Keratinocyte (primary cell): ENCODE data around the gene SLC9A2. TPM values are rescaled to one million over a fixed set of nuclear protein-coding genes. Genes with fewer than 3 reads are reported as not detected.

Source experiments
- DNase-seq: peaks from one replicate; pipeline ENCODE4 v3.0.0-alpha.2; 2011; ENCODE audit warnings: low read depth, missing footprints, low spot score
- FAIRE-seq: peaks from 2 replicates; lab custom pipeline; 2011; peaks lifted over from hg19 to GRCh38; lab: Jason Lieb, UNC
- H2AFZ ChIP-seq: 2 replicates; pipeline ENCODE4 v1.6.0; 2012; ENCODE audit warnings: low read length, control low read depth, inconsistent platforms; ENCODE audit not compliant: control insufficient read depth
- H3K27ac ChIP-seq: 2 replicates; pipeline ENCODE4 v1.5.1; 2011; ENCODE audit warnings: low read length; ENCODE audit not compliant: control insufficient read depth, insufficient read depth
- H3K27me3 ChIP-seq: 3 replicates; pipeline ENCODE4 v1.6.0; 2011; ENCODE audit warnings: low read length; ENCODE audit not compliant: control insufficient read depth, insufficient read depth; ENCODE audit errors: extremely low read depth
- H3K36me3 ChIP-seq, 2 experiments: 2 replicates in 1 of 2; 3 replicates in 1 of 2; pipeline ENCODE4 v1.5.1; 2011; ENCODE audit warnings: low read length in 2 of 2, mild to moderate bottlenecking in 1 of 2; ENCODE audit not compliant: control insufficient read depth in 2 of 2, insufficient read depth in 2 of 2; ENCODE audit errors: extremely low read depth in 1 of 2
- H3K4me1 ChIP-seq: 3 replicates; pipeline ENCODE4 v1.5.1; 2011; ENCODE audit warnings: low read length; ENCODE audit not compliant: control insufficient read depth, insufficient read depth; ENCODE audit errors: extremely low read depth
- H3K4me2 ChIP-seq: 3 replicates; pipeline ENCODE4 v1.6.0; 2011; ENCODE audit warnings: low read depth, low read length; ENCODE audit not compliant: control insufficient read depth, insufficient read depth; ENCODE audit errors: extremely low read depth
- H3K4me3 ChIP-seq, 3 experiments: fragments of 200-600 bp in 1 of 3; sonication (generic) in 1 of 3; 2 replicates in 2 of 3; 3 replicates in 1 of 3; pipeline ENCODE4 v1.5.1; 2011 to 2016; ENCODE audit warnings: low read length in 3 of 3, mild to moderate bottlenecking in 3 of 3, control low read depth in 2 of 3, inconsistent platforms in 1 of 3, low read depth in 1 of 3, mixed read lengths in 1 of 3, mixed run types in 1 of 3, moderate library complexity in 1 of 3; ENCODE audit not compliant: control insufficient read depth in 2 of 3, insufficient read depth in 2 of 3; ENCODE audit errors: extremely low read depth in 1 of 3
- H3K79me2 ChIP-seq: 2 replicates; pipeline ENCODE4 v1.6.0; 2012; ENCODE audit warnings: low read length; ENCODE audit not compliant: control insufficient read depth, insufficient read depth
- H3K9ac ChIP-seq: 3 replicates; pipeline ENCODE4 v1.6.0; 2011; ENCODE audit warnings: low read length; ENCODE audit not compliant: control insufficient read depth, insufficient read depth; ENCODE audit errors: extremely low read depth
- H3K9me1 ChIP-seq: 3 replicates; pipeline ENCODE4 v1.6.0; 2011; ENCODE audit warnings: low read length; ENCODE audit not compliant: control insufficient read depth, insufficient read depth; ENCODE audit errors: extremely low read depth
- H3K9me3 ChIP-seq: 2 replicates; pipeline ENCODE4 v1.5.1; 2012; ENCODE audit warnings: low read depth, low read length; ENCODE audit not compliant: control insufficient read depth
- H4K20me1 ChIP-seq: 3 replicates; pipeline ENCODE4 v1.6.0; 2011; ENCODE audit warnings: low read length; ENCODE audit not compliant: control insufficient read depth, insufficient read depth; ENCODE audit errors: extremely low read depth
- EZH2 ChIP-seq: IDR thresholded peaks from one replicate; pipeline ENCODE4 v1.6.1; 2012; ENCODE audit warnings: inconsistent platforms, mild to moderate bottlenecking, low read length, moderate library complexity
- dilution Hi-C: fragments of 300-500 bp; cut with MboI; formaldehyde crosslinking; loops from one replicate; pipeline ENCODE4 v1.7.0; 2020; ENCODE audit warnings: low sequenced_read_pairs; ENCODE audit not compliant: extremely low pct_ligation_motif_present
- polyA plus RNA-seq, 5 experiments: library from polyadenylated mRNA; depleted of rRNA in 3 of 5; stranded (reverse) in 3 of 5; stranded (forward) in 1 of 5; unstranded in 1 of 5; fragments of >200 nt; gene quantifications; 1 replicate in 1 of 5; 2 replicates in 3 of 5; 3 replicates in 1 of 5; pipeline versions ENCODE4 v1.2.1 to v1.2.3, GENCODE V29; 2011 to 2012; ENCODE audit warnings: missing spikeins in 2 of 5, low read depth in 1 of 5, low replicate concordance in 1 of 5
- TF ChIP-seq, protein P1 (sequence below), 3 experiments: IDR thresholded peaks in 1 of 3; conservative IDR thresholded peaks in 1 of 3; optimal IDR thresholded peaks in 1 of 3; 2 replicates in 2 of 3; 3 replicates in 1 of 3; pipeline versions ENCODE3 to v1.5.1; 2011; ENCODE audit warnings: low read length in 3 of 3, mild to moderate bottlenecking in 3 of 3, moderate library complexity in 2 of 3, control low read depth in 1 of 3, inconsistent platforms in 1 of 3; ENCODE audit not compliant: insufficient read depth in 2 of 3; ENCODE audit errors: extremely low read depth in 1 of 3

Gene SLC9A2
- polyA plus RNA-seq, 1 donor (not counting 4 experiments of a cell fraction or from before 2014, with no cell fraction given), result 0.13 TPM

DNA sequence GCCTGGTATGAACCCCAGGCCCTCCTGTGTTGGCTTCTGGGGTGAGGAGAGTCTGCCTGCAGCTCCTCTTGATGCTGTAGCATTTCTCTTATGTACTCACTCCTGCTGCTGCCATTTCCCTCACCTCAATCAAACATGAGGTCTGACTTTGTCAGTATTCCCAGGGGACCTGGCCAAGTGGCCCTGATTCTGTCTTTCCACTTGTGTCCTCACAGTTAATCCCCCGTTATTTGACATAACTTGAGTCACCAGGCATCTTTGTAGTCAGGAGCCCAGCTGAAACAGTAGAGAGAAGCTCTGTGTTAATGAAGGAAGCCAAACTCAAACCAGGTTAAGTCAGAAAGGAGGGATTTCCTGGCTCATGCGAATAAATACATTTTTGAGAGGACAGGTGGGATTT, 55.0 kb downstream of the SLC9A2 start:
- no peaks in the 10 kb centered on the region for H3K9me1 ChIP-seq
- H3K4me1 ChIP-seq, result peaks cover 7% of the 10 kb centered on the region
- no peak overlapping the region for H3K27ac ChIP-seq
- no peak overlapping the region for H2AFZ ChIP-seq
- no peak for DNase-seq
- H3K9ac ChIP-seq, result no peak overlapping the region
- TF ChIP-seq, protein P1, sequence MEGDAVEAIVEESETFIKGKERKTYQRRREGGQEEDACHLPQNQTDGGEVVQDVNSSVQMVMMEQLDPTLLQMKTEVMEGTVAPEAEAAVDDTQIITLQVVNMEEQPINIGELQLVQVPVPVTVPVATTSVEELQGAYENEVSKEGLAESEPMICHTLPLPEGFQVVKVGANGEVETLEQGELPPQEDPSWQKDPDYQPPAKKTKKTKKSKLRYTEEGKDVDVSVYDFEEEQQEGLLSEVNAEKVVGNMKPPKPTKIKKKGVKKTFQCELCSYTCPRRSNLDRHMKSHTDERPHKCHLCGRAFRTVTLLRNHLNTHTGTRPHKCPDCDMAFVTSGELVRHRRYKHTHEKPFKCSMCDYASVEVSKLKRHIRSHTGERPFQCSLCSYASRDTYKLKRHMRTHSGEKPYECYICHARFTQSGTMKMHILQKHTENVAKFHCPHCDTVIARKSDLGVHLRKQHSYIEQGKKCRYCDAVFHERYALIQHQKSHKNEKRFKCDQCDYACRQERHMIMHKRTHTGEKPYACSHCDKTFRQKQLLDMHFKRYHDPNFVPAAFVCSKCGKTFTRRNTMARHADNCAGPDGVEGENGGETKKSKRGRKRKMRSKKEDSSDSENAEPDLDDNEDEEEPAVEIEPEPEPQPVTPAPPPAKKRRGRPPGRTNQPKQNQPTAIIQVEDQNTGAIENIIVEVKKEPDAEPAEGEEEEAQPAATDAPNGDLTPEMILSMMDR (optimal IDR thresholded peaks at IDR 0.05 in 1 of 3, IDR thresholded peaks at IDR 0.05 in 1 of 3, conservative IDR thresholded peaks at IDR 0.05 in 1 of 3; ENCODE audit: extremely low read depth in 1 of 3, insufficient read depth in 2 of 3, low read length in 3 of 3), result no peak
- no peak for TF ChIP-seq EZH2
- no peaks in the 10 kb centered on the region for H3K27me3 ChIP-seq
- H3K79me2 ChIP-seq, result no peaks in the 10 kb centered on the region
- H3K36me3 ChIP-seq, result no peaks in the 10 kb centered on the region
- no peak overlapping the region for H3K4me3 ChIP-seq
- FAIRE-seq, result no peak
- H3K4me2 ChIP-seq, result no peak overlapping the region
- H4K20me1 ChIP-seq, result no peaks in the 10 kb centered on the region
- H3K9me3 ChIP-seq, result no peaks in the 10 kb centered on the region
- dilution Hi-C loops, result no loop called here

DNA sequence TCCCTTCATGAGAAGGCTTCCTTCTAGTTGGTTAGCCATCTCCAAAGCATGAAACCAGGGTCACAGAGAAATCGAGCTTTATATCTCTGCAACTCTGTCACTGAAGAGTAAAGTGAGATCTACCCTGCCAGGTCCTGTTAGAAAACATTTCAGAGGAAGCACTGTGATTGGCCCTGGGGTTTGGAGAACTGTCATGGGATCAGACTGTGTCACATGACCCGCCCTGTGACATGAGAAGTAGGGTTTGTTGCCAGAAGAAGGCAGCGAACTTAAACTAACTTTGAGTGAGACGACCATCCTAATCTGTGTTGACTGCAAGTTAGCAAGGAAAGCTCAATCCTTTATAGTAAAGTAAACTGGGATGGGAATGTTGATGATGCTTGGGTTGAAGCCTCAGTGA, 55.5 kb downstream of the SLC9A2 start:
- Histone ChIP-seq H3K9me1 (no peaks in the 10 kb centered on the region), H3K27ac (no peak overlapping the region), H3K9ac (no peak overlapping the region), H3K36me3 (no peaks in the 10 kb centered on the region), H2AFZ (no peak overlapping the region), H3K4me3 (no peak overlapping the region), H3K9me3 (no peaks in the 10 kb centered on the region), H3K4me2 (no peak overlapping the region), H3K79me2 (no peaks in the 10 kb centered on the region), H3K27me3 (no peaks in the 10 kb centered on the region), H4K20me1 (no peaks in the 10 kb centered on the region), H3K4me1 (peaks cover 7% of the 10 kb centered on the region)
- TF ChIP-seq EZH2, result no peak
- TF ChIP-seq, protein P1 (optimal IDR thresholded peaks at IDR 0.05 in 1 of 3, IDR thresholded peaks at IDR 0.05 in 1 of 3, conservative IDR thresholded peaks at IDR 0.05 in 1 of 3; ENCODE audit: extremely low read depth in 1 of 3, insufficient read depth in 2 of 3, low read length in 3 of 3), result no peak
- dilution Hi-C loops, result no loop called here
- DNase-seq (no peak), FAIRE-seq (no peak)
